ENCODE measurements around the gene ABCA12.

ABCA12 gene

DNA sequence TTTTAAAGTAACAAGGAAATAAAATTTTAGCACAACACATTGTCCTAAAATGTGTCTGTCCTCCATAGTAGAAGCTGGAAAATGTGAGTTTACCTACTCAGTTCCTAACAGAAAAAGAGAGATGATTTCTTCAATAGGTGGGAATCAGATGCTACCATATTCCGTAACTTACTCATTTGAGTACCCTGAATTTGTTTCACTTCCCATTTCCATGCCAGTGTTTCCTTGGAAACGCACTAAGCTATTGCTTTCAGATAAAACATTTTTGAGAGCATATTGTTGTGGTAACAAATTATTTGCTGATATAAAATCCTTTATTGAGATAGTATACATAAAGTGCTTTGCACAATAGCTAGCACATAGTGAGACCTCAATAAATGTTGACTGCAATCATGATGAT lies 191.5 kb downstream of the ABCA12 start:
- TF ChIP-seq, protein P1, sequence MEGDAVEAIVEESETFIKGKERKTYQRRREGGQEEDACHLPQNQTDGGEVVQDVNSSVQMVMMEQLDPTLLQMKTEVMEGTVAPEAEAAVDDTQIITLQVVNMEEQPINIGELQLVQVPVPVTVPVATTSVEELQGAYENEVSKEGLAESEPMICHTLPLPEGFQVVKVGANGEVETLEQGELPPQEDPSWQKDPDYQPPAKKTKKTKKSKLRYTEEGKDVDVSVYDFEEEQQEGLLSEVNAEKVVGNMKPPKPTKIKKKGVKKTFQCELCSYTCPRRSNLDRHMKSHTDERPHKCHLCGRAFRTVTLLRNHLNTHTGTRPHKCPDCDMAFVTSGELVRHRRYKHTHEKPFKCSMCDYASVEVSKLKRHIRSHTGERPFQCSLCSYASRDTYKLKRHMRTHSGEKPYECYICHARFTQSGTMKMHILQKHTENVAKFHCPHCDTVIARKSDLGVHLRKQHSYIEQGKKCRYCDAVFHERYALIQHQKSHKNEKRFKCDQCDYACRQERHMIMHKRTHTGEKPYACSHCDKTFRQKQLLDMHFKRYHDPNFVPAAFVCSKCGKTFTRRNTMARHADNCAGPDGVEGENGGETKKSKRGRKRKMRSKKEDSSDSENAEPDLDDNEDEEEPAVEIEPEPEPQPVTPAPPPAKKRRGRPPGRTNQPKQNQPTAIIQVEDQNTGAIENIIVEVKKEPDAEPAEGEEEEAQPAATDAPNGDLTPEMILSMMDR (conservative IDR thresholded peaks at IDR 0.05; ENCODE audit: low read depth, low read length): no peak
- no peak for DNase-seq (ENCODE audit: low read depth)
- no peak overlapping the region for H3K4me3 ChIP-seq (ENCODE audit: low read depth, low read length)

DNA sequence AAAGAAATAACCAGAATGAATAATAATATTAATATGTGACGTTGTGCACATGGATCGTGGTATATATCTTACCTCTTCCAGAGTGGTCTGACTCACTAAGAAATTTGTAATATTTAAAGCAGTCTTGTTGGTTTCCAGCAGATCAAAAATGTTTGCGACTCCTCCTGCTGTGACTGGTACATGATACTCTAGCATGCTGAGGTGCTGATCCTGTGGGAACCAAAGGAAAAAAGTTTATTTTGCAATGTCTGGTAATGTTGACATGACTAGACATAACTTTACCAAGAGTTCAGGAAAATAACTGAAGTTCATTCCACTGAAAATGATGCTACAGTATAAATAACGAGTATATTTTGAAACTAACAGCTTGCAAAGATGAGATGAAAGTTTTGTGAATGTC lies 204.4 kb downstream of the ABCA12 start:
- no peak overlapping the region for H3K4me3 ChIP-seq (ENCODE audit: low read depth, low read length)
- TF ChIP-seq, protein P1 (conservative IDR thresholded peaks at IDR 0.05; ENCODE audit: low read depth, low read length): no peak
- DNase-seq (ENCODE audit: low read depth): peak; percentile 79

DNA sequence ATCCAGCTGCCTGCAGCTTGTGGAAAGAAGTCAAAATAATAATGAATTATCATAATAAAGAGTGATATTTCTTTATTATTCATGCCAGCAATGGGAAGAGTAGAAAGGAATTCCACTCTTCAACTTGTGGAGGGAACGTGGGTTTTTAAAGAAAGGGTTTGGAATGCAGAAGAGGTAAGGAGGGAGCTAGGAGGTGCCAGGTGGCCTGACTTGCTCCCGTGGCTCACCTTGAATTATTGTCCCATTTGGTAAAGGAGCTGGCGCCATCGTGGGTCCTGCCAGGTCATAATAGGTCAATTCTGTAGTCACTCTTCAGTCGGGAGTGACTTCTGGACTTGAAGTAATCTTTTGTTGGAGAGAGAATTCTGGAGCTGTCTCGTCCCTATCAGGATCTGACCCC lies 233.8 kb downstream of the ABCA12 start:
- H3K4me3 ChIP-seq (ENCODE audit: low read depth, low read length): no peak overlapping the region
- DNase-seq (ENCODE audit: low read depth): no peak

DNA sequence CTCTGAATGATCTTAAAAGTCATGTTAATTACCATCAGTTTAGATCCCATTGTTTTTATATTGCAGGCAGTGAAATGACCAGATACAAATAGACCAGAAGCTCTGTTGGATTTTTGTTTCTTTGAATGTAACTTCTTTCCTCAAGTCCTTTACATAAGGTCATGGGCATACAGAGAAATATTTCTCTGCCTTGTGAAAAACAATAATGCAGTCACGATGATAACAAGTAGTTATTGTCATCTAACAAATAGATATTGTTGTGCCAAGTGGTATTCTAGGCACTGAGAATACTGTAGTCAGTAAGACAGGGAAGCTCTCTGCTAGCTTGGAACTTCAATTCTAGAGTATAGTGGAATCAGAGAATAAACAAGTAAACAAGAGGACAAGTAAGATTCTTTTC lies 234.2 kb downstream of the ABCA12 start:
- TF ChIP-seq, protein P1 (conservative IDR thresholded peaks at IDR 0.05; ENCODE audit: low read depth, low read length): no peak
- DNase-seq (ENCODE audit: low read depth): no peak
- no peak overlapping the region for H3K4me3 ChIP-seq (ENCODE audit: low read depth, low read length)

More for the DNA sequence above, 233.8 kb downstream of the ABCA12 start:
- TF ChIP-seq, protein P1 (conservative IDR thresholded peaks at IDR 0.05; ENCODE audit: low read depth, low read length): no peak

DNA sequence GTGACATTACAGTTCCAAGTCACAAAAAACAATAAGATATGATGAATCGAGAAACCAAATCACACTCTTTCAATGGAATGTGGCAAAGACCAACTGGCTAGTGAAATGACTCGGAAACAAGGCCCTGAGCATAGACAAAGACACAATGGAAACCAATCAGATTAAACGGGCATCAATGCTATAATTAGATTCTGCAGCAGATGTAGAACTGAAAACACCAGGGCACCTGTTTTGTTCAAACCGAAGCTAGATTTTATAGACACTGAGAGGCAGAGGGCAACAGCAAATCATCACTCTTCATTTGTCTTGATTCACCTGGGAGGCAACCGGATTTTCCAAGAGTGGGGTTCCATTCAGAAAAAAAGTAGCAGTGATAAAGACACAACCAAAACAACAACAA lies 236.1 kb downstream of the ABCA12 start:
- no peak overlapping the region for H3K4me3 ChIP-seq (ENCODE audit: low read depth, low read length)
- TF ChIP-seq, protein P1 (conservative IDR thresholded peaks at IDR 0.05; ENCODE audit: low read depth, low read length): no peak
- DNase-seq (ENCODE audit: low read depth): no peak

DNA sequence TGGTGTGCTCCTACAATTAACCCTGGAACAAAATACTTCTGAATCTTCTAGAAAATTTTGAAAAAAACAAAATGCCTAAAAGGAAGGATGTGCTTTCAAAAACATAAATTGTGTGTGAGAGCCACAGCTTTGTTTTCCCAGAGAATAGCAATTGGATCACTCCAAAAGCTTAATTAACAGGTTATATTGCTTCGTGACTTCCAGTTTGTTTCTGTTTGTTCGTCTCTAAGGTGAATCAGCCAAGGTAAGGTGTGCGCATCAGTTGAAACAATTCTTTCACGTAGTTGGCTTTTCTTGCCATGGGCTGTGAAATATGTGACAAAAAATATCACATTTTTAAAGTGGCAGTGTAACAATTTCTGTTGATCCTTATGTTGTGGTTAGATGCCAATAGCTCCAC lies 238.7 kb downstream of the ABCA12 start:
- DNase-seq (ENCODE audit: low read depth): no peak
- no peak overlapping the region for H3K4me3 ChIP-seq (ENCODE audit: low read depth, low read length)
- TF ChIP-seq, protein P1 (conservative IDR thresholded peaks at IDR 0.05; ENCODE audit: low read depth, low read length): no peak

DNA sequence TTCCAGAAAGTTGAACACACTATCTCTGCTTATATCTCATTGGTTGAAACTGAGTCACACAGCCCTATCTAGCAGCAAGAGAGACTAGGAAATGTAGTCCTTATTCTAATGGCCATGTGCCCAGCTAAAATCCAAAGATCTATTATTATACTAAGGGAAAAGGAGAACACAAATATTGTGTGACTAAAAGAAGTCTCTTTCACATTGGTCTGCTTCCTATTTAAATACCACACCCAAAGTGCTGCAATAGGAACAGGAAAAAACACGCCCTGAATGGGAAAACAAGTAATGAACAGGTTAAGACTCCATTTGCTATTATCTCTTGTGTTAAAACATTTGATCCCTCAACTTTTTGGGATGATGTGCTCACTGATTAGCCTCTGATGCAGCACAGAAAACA lies 242.2 kb downstream of the ABCA12 start:
- no peak for DNase-seq (ENCODE audit: low read depth)
- TF ChIP-seq, protein P1 (conservative IDR thresholded peaks at IDR 0.05; ENCODE audit: low read depth, low read length): no peak
- no peak overlapping the region for H3K4me3 ChIP-seq (ENCODE audit: low read depth, low read length)

Measured in choroid plexus epithelial cell (primary cell).